IMR-90 (cell line): ENCODE measurements around the gene ZNF544. TPM values are rescaled to one million over a fixed set of nuclear protein-coding genes. Genes with fewer than 3 reads are reported as not detected.

Source experiments
- ATAC-seq: fragments of 200-7000 bp; cut with Tn5 transposase; 2 replicates; pipeline ENCODE4 v1.9.1; 2020; ENCODE audit warnings: low read depth, mild to moderate bottlenecking, moderate library complexity
- Bru-seq: library from RNA; stranded (reverse); fragments of 400-500 nt; gene quantifications from one replicate; lab custom pipeline; 2021; lab: Mats Ljungman, UMichigan
- BruChase-seq, 2 experiments: library from RNA; stranded (reverse); fragments of 400-500 nt; gene quantifications; one replicate each; lab custom pipeline; 2021; lab: Mats Ljungman, UMichigan
- BruUV-seq: library from RNA; stranded (reverse); fragments of 400-500 nt; replicated peaks from 2 replicates; lab custom pipeline; 2021; lab: Mats Ljungman, UMichigan
- CTCF ChIA-PET: fragments of 300-600 bp; formaldehyde crosslinking; extraction: SDS; loops from one replicate; lab custom pipeline; 2021; ENCODE audit warnings: antibody characterized with exemption; lab: Yijun Ruan, JAX
- POLR2A ChIA-PET: fragments of 300-600 bp; sonication (Branson Sonifier 250); formaldehyde crosslinking; loops from one replicate; lab custom pipeline; 2022; ENCODE audit warnings: antibody characterized with exemption; ENCODE audit not compliant: unreplicated experiment; lab: Charles Lee
- DNase-seq: peaks from one replicate; pipeline ENCODE4 v3.0.0; 2013
- H2AFZ ChIP-seq: replicated peaks from 2 replicates; pipeline ENCODE3; 2013; ENCODE audit warnings: low read length, mild to moderate bottlenecking; ENCODE audit not compliant: poor library complexity
- H2AK5ac ChIP-seq: 2 replicates; pipeline ENCODE4 v1.6.1; 2013; ENCODE audit warnings: low read depth, low read length, inconsistent platforms
- H2AK9ac ChIP-seq: replicated peaks from 2 replicates; pipeline ENCODE3; 2013; ENCODE audit warnings: mild to moderate bottlenecking, low read depth, low read length, moderate library complexity; ENCODE audit not compliant: poor library complexity
- H2BK120ac ChIP-seq: 2 replicates; pipeline ENCODE4 v1.6.1; 2013; ENCODE audit warnings: low read depth, low read length, inconsistent platforms
- H2BK15ac ChIP-seq: 3 replicates; pipeline ENCODE4 v1.6.1; 2013; ENCODE audit warnings: low read depth, low read length, inconsistent platforms
- H2BK20ac ChIP-seq: 2 replicates; pipeline ENCODE4 v1.6.1; 2013; ENCODE audit warnings: low read depth, mild to moderate bottlenecking, inconsistent platforms, low read length, moderate library complexity
- H2BK5ac ChIP-seq: 2 replicates; pipeline ENCODE4 v1.6.1; 2013; ENCODE audit warnings: mild to moderate bottlenecking, low read depth, low read length, inconsistent platforms; ENCODE audit not compliant: poor library complexity, severe bottlenecking
- H3K14ac ChIP-seq: replicated peaks from 2 replicates; pipeline ENCODE4 v1.6.1; 2013; ENCODE audit warnings: low read depth, low read length, inconsistent platforms
- H3K18ac ChIP-seq: 2 replicates; pipeline ENCODE4 v1.6.1; 2013; ENCODE audit warnings: low read depth, low read length, control low read depth
- H3K23ac ChIP-seq: 2 replicates; pipeline ENCODE4 v1.6.1; 2013; ENCODE audit warnings: low read depth, low read length, inconsistent platforms
- H3K27ac ChIP-seq: 2 replicates; pipeline ENCODE4 v1.5.1; 2013; ENCODE audit warnings: mild to moderate bottlenecking, control low read depth, low read length; ENCODE audit not compliant: insufficient read depth
- H3K27me3 ChIP-seq: 2 replicates; pipeline ENCODE4 v1.6.1; 2013; ENCODE audit warnings: low read length; ENCODE audit not compliant: control insufficient read depth, insufficient read depth
- H3K36me3 ChIP-seq: 2 replicates; pipeline ENCODE4 v1.6.1; 2013; ENCODE audit warnings: low read length, mixed read lengths; ENCODE audit not compliant: control insufficient read depth, insufficient read depth
- H3K4ac ChIP-seq: 2 replicates; pipeline ENCODE4 v1.6.1; 2013; ENCODE audit warnings: low read depth, low read length, inconsistent platforms
- H3K4me1 ChIP-seq: 2 replicates; pipeline ENCODE4 v1.6.1; 2013; ENCODE audit warnings: low read length, mixed read lengths; ENCODE audit not compliant: control insufficient read depth, insufficient read depth
- H3K4me2 ChIP-seq: 2 replicates; pipeline ENCODE4 v1.6.1; 2013; ENCODE audit warnings: low read depth, mild to moderate bottlenecking, control low read depth, low read length, moderate library complexity
- H3K4me3 ChIP-seq: 2 replicates; pipeline ENCODE4 v1.5.1; 2013; ENCODE audit warnings: low read depth, mild to moderate bottlenecking, control low read depth, low read length, moderate library complexity; ENCODE audit not compliant: insufficient read depth
- H3K56ac ChIP-seq: 2 replicates; pipeline ENCODE4 v1.6.1; 2013; ENCODE audit warnings: low read length, inconsistent platforms; ENCODE audit not compliant: insufficient read depth; ENCODE audit errors: extremely low read depth
- H3K79me1 ChIP-seq, 2 experiments: 2 replicates each; pipeline ENCODE4 v1.6.1; 2013; ENCODE audit warnings: low read length in 2 of 2, inconsistent platforms in 1 of 2, low read depth in 1 of 2
- H3K9ac ChIP-seq: 2 replicates; pipeline ENCODE4 v1.6.1; 2013; ENCODE audit warnings: low read depth, low read length, control low read depth
- H3K9me1 ChIP-seq: 2 replicates; pipeline ENCODE4 v1.6.1; 2013; ENCODE audit warnings: low read length, inconsistent platforms; ENCODE audit not compliant: insufficient read depth
- H3K9me3 ChIP-seq: 2 replicates; pipeline ENCODE4 v1.6.1; 2013; ENCODE audit warnings: low read length; ENCODE audit not compliant: control insufficient read depth, insufficient read depth
- H4K20me1 ChIP-seq: 2 replicates; pipeline ENCODE4 v1.6.1; 2013; ENCODE audit warnings: low read length, inconsistent platforms; ENCODE audit not compliant: insufficient read depth
- H4K5ac ChIP-seq: 2 replicates; pipeline ENCODE4 v1.6.1; 2013; ENCODE audit warnings: mild to moderate bottlenecking, low read depth, low read length, control low read depth
- H4K8ac ChIP-seq, 2 experiments: 2 replicates each; pipeline ENCODE4 v1.6.1; 2013; ENCODE audit warnings: low read depth in 2 of 2, low read length in 2 of 2, control low read depth in 1 of 2, inconsistent platforms in 1 of 2
- H4K91ac ChIP-seq: 2 replicates; pipeline ENCODE4 v1.6.1; 2013; ENCODE audit warnings: low read depth, low read length, inconsistent platforms; ENCODE audit not compliant: insufficient read depth
- BHLHE40 ChIP-seq: fragments of 150-350 bp; IDR thresholded peaks from 2 replicates; pipeline ENCODE4 v1.6.1; 2016; ENCODE audit warnings: mild to moderate bottlenecking, low read depth, low read length
- CTCF ChIP-seq: conservative IDR thresholded peaks from 2 replicates; pipeline ENCODE4 v1.5.1; 2012; ENCODE audit warnings: mild to moderate bottlenecking, low read depth, low read length, improper control_type of control experiment
- MAZ ChIP-seq: IDR thresholded peaks from 2 replicates; pipeline ENCODE4 v1.6.1; 2012; ENCODE audit warnings: low read depth, mild to moderate bottlenecking, low read length, improper control_type of control experiment, moderate library complexity, borderline replicate concordance
- MXI1 ChIP-seq: IDR thresholded peaks from 2 replicates; pipeline ENCODE4 v1.6.1; 2012; ENCODE audit warnings: low read depth, mild to moderate bottlenecking, low read length, moderate library complexity, borderline replicate concordance
- WGBS, 2 experiments: methylation state at CpG; one replicate each; pipeline versions ENCODE4 v1.1.5 to v1.1.7; 2013; ENCODE audit warnings: missing lambda C conversion rate in 2 of 2; ENCODE audit not compliant: insufficient read length in 1 of 2; ENCODE audit errors: extremely low coverage in 2 of 2; 5-methylcytosine and 5-hydroxymethylcytosine counted together
- dilution Hi-C: fragments of 300-500 bp; cut with HindIII; formaldehyde crosslinking; loops from one replicate; pipeline ENCODE4 v1.14.3; 2018; ENCODE audit warnings: low sequenced_read_pairs; ENCODE audit not compliant: unreplicated experiment
- in situ Hi-C: fragments of 300-500 bp; cut with MboI; formaldehyde crosslinking; loops from 3 replicates; pipeline ENCODE4 v1.14.3; 2019; ENCODE audit warnings: low sequenced_read_pairs, inconsistent platforms, mixed read lengths
- intact Hi-C: fragments of 100-400 bp; cut with micrococcal nuclease; formaldehyde crosslinking; loops from 2 replicates; pipeline ENCODE4 v1.10.0; 2022
- long read RNA-seq: library from polyadenylated mRNA; unstranded; transcript quantifications from one replicate; pipeline ENCODE4 v2.0.0, GENCODE V29; 2021; ENCODE audit not compliant: unreplicated experiment
- polyA plus RNA-seq, 3 experiments: library from polyadenylated mRNA; depleted of rRNA; stranded (reverse); fragments of >200 nt; gene quantifications; 2 replicates each; pipeline ENCODE4 v1.2.3, GENCODE V29; 2012; ENCODE audit warnings: low replicate concordance in 1 of 3
- total RNA-seq: library from RNA; depleted of rRNA; stranded (reverse); fragments of >200 nt; gene quantifications from 2 replicates; pipeline ENCODE4 v1.2.3, GENCODE V29; 2012; rRNA removed

Gene ZNF544
- total RNA-seq (35.3 and 45.9 TPM in 2 replicates), polyA plus RNA-seq (2012; rRNA removed) (14.4 and 19.3 TPM in 2 replicates), Bru-seq, nascent RNA (percentile 88 among the genes with signal in this experiment), BruChase-seq, experiment 1, labeled RNA remaining after a 6-hour chase (percentile 96 among the genes with signal in this experiment), BruChase-seq, experiment 2, labeled RNA remaining after a 2-hour chase (percentile 94 among the genes with signal in this experiment)
- polyA plus RNA-seq (2012; cell fraction: cytosol; rRNA removed) = 16.7 and 18.3 TPM in 2 replicates
- polyA plus RNA-seq (2012; cell fraction: nucleus; rRNA removed; ENCODE audit: low replicate concordance) = 21.0 and 21.4 TPM in 2 replicates
- long read RNA-seq, partial matches to known transcripts = 7 of 12 reads
- long read RNA-seq, other reads (novel, unspliced or antisense) = 3 of 12 reads

DNA sequence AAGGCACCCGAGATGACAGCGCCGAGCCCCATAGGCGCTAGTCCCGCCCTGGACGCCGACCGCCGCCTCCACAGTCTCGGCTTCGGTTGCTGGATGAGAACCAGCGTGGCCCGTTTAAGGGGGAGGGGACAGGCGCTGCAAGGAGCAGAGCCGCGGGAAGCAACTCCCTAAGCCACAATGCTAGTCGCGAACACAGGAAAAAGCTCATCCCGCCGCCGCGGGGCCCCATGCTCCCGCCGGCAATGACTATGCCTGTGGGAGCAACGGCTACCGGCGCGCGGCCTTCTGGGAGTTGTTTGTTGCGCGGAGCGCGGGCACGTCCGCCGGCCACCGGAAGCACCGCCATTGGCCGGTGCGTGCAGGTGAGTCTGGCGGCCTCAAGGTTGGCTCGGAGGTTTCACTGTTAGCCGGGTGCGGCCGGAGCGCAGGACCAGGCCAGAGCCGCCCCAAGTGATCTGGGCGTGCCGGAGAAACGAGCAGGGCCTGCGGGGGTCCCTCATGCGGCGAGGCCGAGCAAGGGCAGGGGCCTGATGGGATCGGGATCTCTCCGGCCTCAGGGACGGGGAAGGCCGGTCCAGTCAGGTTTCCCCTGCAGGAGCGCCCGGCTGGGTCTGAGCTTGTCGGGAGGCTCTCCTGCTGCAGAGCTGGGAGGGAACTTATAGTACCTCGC, at the start of gene ZNF544:
Gene ZNF544 (plus strand): TSS at position 330 of the 670 bp plus-strand sequence. CDS start 15,110 bp downstream, outside the sequence.
- POLR2A ChIA-PET = interaction anchor here (0.5 kb wide), 1 partner anchor 13 kb away, joined by 3 read pairs; no protein-coding TSS in a partner anchor
- TF ChIP-seq MXI1 (peak; percentile 58; the same call in 1 of the 2 replicates), MAZ (peak; percentile 10; the same call in 1 of the 2 replicates), BHLHE40 (no peak), CTCF (0 out of 2 replicates have a peak, but pooled peaks have one; percentile 4)
- Histone ChIP-seq H2BK120ac (peak within 1 kb of the TSS; percentile 2; the same call in 1 of the 2 replicates), H3K4ac (peak within 1 kb of the TSS; percentile 76), H4K20me1 (no peaks in the 10 kb centered on the region), H2AFZ (peak within 1 kb of the TSS; percentile 93), H3K79me1 (peaks cover 27 to 34% of the 10 kb centered on the region in 2 experiments), H3K36me3 (peaks cover 31% of the 10 kb centered on the region), H4K8ac (peak within 1 kb of the TSS; percentile 91 to 92), H3K4me1 (peaks cover 5% of the 10 kb centered on the region), H3K4me3 (peak within 1 kb of the TSS; percentile 73), H3K4me2 (peak within 1 kb of the TSS; percentile 95), H3K18ac (0 out of 2 replicates have a peak within 1 kb of the TSS, but pooled peaks have one; percentile 22), H3K9me3 (peaks cover 34% of the 10 kb centered on the region), H2AK5ac (peak within 1 kb of the TSS; percentile 23), H3K27me3 (no peaks in the 10 kb centered on the region), H2AK9ac (peak within 1 kb of the TSS; percentile 94), H2BK5ac (peak within 1 kb of the TSS; percentile 73), H4K5ac (peak within 1 kb of the TSS; percentile 87), H2BK20ac (no peak within 1 kb of the TSS), H3K27ac (peak within 1 kb of the TSS; percentile 76), H3K23ac (peak within 1 kb of the TSS; percentile 54), H3K14ac (peak within 1 kb of the TSS; percentile 60), H2BK15ac (no peak within 1 kb of the TSS), H3K9me1 (peaks cover 6% of the 10 kb centered on the region; the same call in 1 of the 2 replicates), H3K9ac (peak within 1 kb of the TSS; percentile 77), H4K91ac (peak within 1 kb of the TSS; percentile 57), H3K56ac (peak within 1 kb of the TSS; percentile 31)
- ATAC-seq (peak; percentile 96), DNase-seq (peak; percentile 64)
- CTCF ChIA-PET = no interaction called here
- dilution Hi-C loops (no loop called here), intact Hi-C loops (no loop called here), in situ Hi-C loops (no loop called here)
- WGBS, 2 experiments = 1% methylated on average over 17 of the region's 62 CpGs; no CpG with 5 or more reads in 1 of the 2 experiments
- no TSS peak for BruUV-seq
